ENCODE data around the gene LIAS.

DNA sequence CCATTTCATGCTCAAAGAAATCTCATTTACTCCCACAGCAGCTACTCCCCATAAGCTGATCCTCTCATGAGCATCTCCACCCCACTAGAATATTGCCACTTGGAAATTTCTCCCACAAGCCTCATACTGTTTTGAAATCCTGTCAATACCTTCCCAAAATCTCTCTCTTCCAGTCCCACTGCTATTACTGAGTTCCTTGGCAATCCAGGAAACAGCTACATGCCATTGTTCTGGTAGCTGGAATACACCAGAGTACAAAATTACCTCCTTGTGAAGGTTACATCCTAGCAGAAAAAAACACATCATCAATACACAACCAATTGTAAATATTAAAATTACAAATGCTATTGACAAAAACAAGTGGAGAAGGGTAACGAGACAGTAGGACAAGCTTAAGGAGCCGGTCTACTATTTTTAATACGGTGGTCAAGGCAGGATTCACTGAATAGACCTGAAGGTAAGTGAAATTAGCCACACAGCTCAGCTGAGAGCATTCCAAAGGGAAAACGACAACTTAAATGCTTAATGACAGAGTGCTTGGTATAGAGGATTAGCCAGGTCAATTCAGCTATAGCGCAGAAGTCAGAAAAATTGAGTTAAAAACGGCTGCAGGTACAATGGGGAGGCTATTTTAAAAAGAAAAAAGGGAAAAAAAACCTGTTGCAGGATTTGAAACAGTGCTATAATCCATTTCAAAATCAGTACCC is 6.5 kb upstream of the LIAS start:
- TF ChIP-seq CTCF (IDR thresholded peaks at IDR 0.05; ENCODE audit: poor library complexity, severe bottlenecking) (no peak), REST (IDR thresholded peaks at IDR 0.05; ENCODE audit: borderline replicate concordance) (no peak), POLR2AphosphoS5 (IDR thresholded peaks at IDR 0.05) (no peak), EP300 (conservative IDR thresholded peaks at IDR 0.05; ENCODE audit: poor library complexity, severe bottlenecking) (no peak), RAD21 (conservative IDR thresholded peaks at IDR 0.05) (no peak)
